Kidney (tissue), 14 donors: ENCODE results near the gene ADD2. TPM values are rescaled to one million over a fixed set of nuclear protein-coding genes. Genes with fewer than 3 reads are reported as not detected.

Experiments
- DNase-seq, 5 donors: peaks; one replicate each; pipeline ENCODE4 v3.0.0-alpha.2; 2013 to 2020
- FAIRE-seq: peaks from 2 replicates; lab custom pipeline; 2012; peaks lifted over from hg19 to GRCh38; lab: Jason Lieb, UNC
- H3K27ac ChIP-seq, 2 donors: one replicate each; pipeline ENCODE4 v1.7.0; 2013; ENCODE audit warnings: low read depth in 2 of 2, low read length in 2 of 2, inconsistent platforms in 1 of 2
- H3K27me3 ChIP-seq: one replicate; pipeline ENCODE4 v1.7.1; 2013; ENCODE audit warnings: low read length, inconsistent platforms; ENCODE audit not compliant: control insufficient read depth, insufficient read depth
- H3K36me3 ChIP-seq, 3 donors: one replicate each; pipeline versions ENCODE4 v1.7.0 to v1.7.1; 2013; ENCODE audit warnings: low read length in 3 of 3, control low read depth in 1 of 3, inconsistent platforms in 1 of 3; ENCODE audit not compliant: insufficient read depth in 3 of 3, control insufficient read depth in 2 of 3
- H3K4me1 ChIP-seq, 3 donors: one replicate each; pipeline versions ENCODE4 v1.7.0 to v1.7.1; 2013; ENCODE audit warnings: low read length in 3 of 3, inconsistent platforms in 1 of 3, low read depth in 1 of 3; ENCODE audit not compliant: control insufficient read depth in 2 of 3, insufficient read depth in 2 of 3
- H3K4me3 ChIP-seq, 3 donors: one replicate each; pipeline versions ENCODE4 v1.7.0 to v1.8.1; 2013; ENCODE audit warnings: low read length in 3 of 3, control low read depth in 1 of 3, inconsistent platforms in 1 of 3
- H3K9ac ChIP-seq, 3 donors: one replicate each; pipeline versions ENCODE4 v1.7.0 to v1.7.1; 2013; ENCODE audit warnings: low read length in 3 of 3, control low read depth in 1 of 3, inconsistent platforms in 1 of 3
- H3K9me3 ChIP-seq, 3 donors: one replicate each; pipeline versions ENCODE4 v1.7.0 to v1.7.1; 2013; ENCODE audit warnings: low read length in 3 of 3, control low read depth in 1 of 3, inconsistent platforms in 1 of 3; ENCODE audit not compliant: control insufficient read depth in 2 of 3, insufficient read depth in 1 of 3
- CTCF ChIP-seq: IDR thresholded peaks from 3 replicates; pipeline ENCODE4 v1.5.1; 2012; ENCODE audit warnings: mild to moderate bottlenecking, moderate library complexity, borderline replicate concordance; ENCODE audit not compliant: insufficient read depth; ENCODE audit errors: extremely low read depth
- intact Hi-C: fragments of 100-400 bp; cut with DNase I; formaldehyde crosslinking; loops from one replicate; pipeline ENCODE4 v1.11.1; 2022
- polyA plus RNA-seq: library from polyadenylated mRNA; stranded (reverse); fragments of 350-450 nt; fragmentation: Illumina TruSeq; extraction: RNeasy Lipid Tissue Mini Kit (QIAGEN cat#74804); gene quantifications from one replicate; pipeline ENCODE4 v1.2.3, GENCODE V29; 2014; ENCODE audit warnings: low read depth, low replicate concordance; ENCODE audit not compliant: insufficient read depth
- total RNA-seq: library from RNA; stranded (reverse); fragmentation: NEBNext Ultra II Directional; extraction: Animal tissue kit (Norgen Biotek cat#: 25700); gene quantifications from one replicate; pipeline ENCODE4 v1.2.1, GENCODE V29; 2021
- donor health status: control.
- donor health status: control.
- donor health status: control.
- donor health status: control.
- donor health status: control.
- donor health status: DM: yes; HTN: yes; CAD: no.
- donor health status: Normal renal cell carcinoma (clear cell type).

The ADD2 gene
- total and polyA plus RNA-seq, 2 donors from 2014 or later = 2.9 TPM; not detected in 1

- Histone ChIP-seq H3K27me3 (no peaks in the 10 kb centered on the region), H3K4me1 (no peaks in the 10 kb centered on the region), H3K27ac (no peak overlapping the region), H3K9me3 (no peaks in the 10 kb centered on the region), H3K9ac (no peak overlapping the region), H3K4me3 (no peak overlapping the region), H3K36me3 (no peaks in the 10 kb centered on the region)
- DNase-seq (no peak), FAIRE-seq (no peak)
- intact Hi-C loops = no loop called here
- TF ChIP-seq CTCF = no peak
Observed at GRCh38 chr2:70616168-70616694, 151.8 kb downstream of the ADD2 start.

GRCh38 chr2:70615222-70615621, 152.8 kb downstream of the ADD2 start:
- H3K4me1 ChIP-seq = no peaks in the 10 kb centered on the region
- H3K9ac ChIP-seq = no peak overlapping the region
- FAIRE-seq (no peak), DNase-seq (no peak)
- no peak overlapping the region for H3K4me3 ChIP-seq
- no peaks in the 10 kb centered on the region for H3K36me3 ChIP-seq
- no peak for TF ChIP-seq CTCF
- intact Hi-C loops = no loop called here
- no peaks in the 10 kb centered on the region for H3K27me3 ChIP-seq
- H3K9me3 ChIP-seq = no peaks in the 10 kb centered on the region
- no peak overlapping the region for H3K27ac ChIP-seq

GRCh38 chr2:70613521-70613920, 154.5 kb downstream of the ADD2 start:
- Histone ChIP-seq H3K4me1 (no peaks in the 10 kb centered on the region), H3K27ac (no peak overlapping the region), H3K9me3 (no peaks in the 10 kb centered on the region), H3K4me3 (no peak overlapping the region), H3K27me3 (no peaks in the 10 kb centered on the region), H3K9ac (no peak overlapping the region), H3K36me3 (no peaks in the 10 kb centered on the region)
- FAIRE-seq (no peak), DNase-seq (no peak)
- TF ChIP-seq CTCF = no peak
- intact Hi-C loops = no loop called here

GRCh38 chr2:70612574-70612973, 155.4 kb downstream of the ADD2 start:
- Histone ChIP-seq H3K9me3 (no peaks in the 10 kb centered on the region), H3K9ac (no peak overlapping the region), H3K27me3 (no peaks in the 10 kb centered on the region), H3K4me1 (no peaks in the 10 kb centered on the region), H3K36me3 (no peaks in the 10 kb centered on the region), H3K4me3 (no peak overlapping the region), H3K27ac (no peak overlapping the region)
- FAIRE-seq (no peak), DNase-seq (no peak)
- TF ChIP-seq CTCF = no peak
- intact Hi-C loops = no loop called here
